ENCODE measurements around the gene SNRNP40. TPM values are rescaled to one million over a fixed set of nuclear protein-coding genes. Genes with fewer than 3 reads are reported as not detected.

SNRNP40 gene
- total RNA-seq, 1 experiment from 2014 or later = 288 TPM

GRCh38 chr1:31234123-31234708 is 62.4 kb downstream of the SNRNP40 start:
- no peaks in the 10 kb centered on the region for H3K9me3 ChIP-seq (ENCODE audit: low read length)
- no peak overlapping the region for H2AFZ ChIP-seq (ENCODE audit: low read length)
- no peak overlapping the region for H3K9ac ChIP-seq (ENCODE audit: low read length)
- TF ChIP-seq CTCF (conservative IDR thresholded peaks at IDR 0.05; ENCODE audit: low read depth, low read length) (no peak), EZH2 (IDR thresholded peaks at IDR 0.05; ENCODE audit: low read length, unreplicated experiment) (no peak), EZH2phosphoT487 (IDR thresholded peaks at IDR 0.05; ENCODE audit: borderline replicate concordance, low read length) (no peak)
- ChIA-PET CTCF (no interaction called here), POLR2A (ENCODE audit: unreplicated experiment) (no interaction called here)
- no peak overlapping the region for H3K27ac ChIP-seq (ENCODE audit: low read length)
- peaks cover 18% of the 10 kb centered on the region for H3K27me3 ChIP-seq (ENCODE audit: low read length)
- H3K79me2 ChIP-seq (ENCODE audit: low read length) = no peaks in the 10 kb centered on the region
- no peaks in the 10 kb centered on the region for H3F3A ChIP-seq (ENCODE audit: low read length, unreplicated experiment)
- H4K20me1 ChIP-seq (ENCODE audit: low read length) = no peaks in the 10 kb centered on the region
- H3K4me2 ChIP-seq (ENCODE audit: low read length) = no peak overlapping the region
- BruUV-seq (replicated peaks) = no TSS peak
- DNase-seq (no peak), ATAC-seq (no peak)
- H3K36me3 ChIP-seq (ENCODE audit: low read depth, low read length) = no peaks in the 10 kb centered on the region
- no peak overlapping the region for H3K4me3 ChIP-seq (ENCODE audit: low read length)
- intact Hi-C loops (cut with micrococcal nuclease) = no loop called here
- no peaks in the 10 kb centered on the region for H3K9me2 ChIP-seq (replicated peaks; ENCODE audit: low read length)
- 0 out of 2 replicates have a peak, but pooled peaks cover 1% of the 10 kb centered on the region for H3K4me1 ChIP-seq (ENCODE audit: insufficient read depth, low read length)

- CTCF ChIA-PET = no interaction called here
These were observed 63.9 kb downstream of the SNRNP40 start for GRCh38 chr1:31232689-31233088.

More at GRCh38 chr1:31232689-31233088, 63.9 kb downstream of the SNRNP40 start:
- no peak overlapping the region for H3K27ac ChIP-seq (ENCODE audit: low read length)
- POLR2A ChIA-PET (ENCODE audit: unreplicated experiment) = no interaction called here
- no peaks in the 10 kb centered on the region for H3K9me3 ChIP-seq (ENCODE audit: low read length)
- intact Hi-C loops (cut with micrococcal nuclease) = no loop called here
- H3K4me1 ChIP-seq (ENCODE audit: insufficient read depth, low read length) = 0 out of 2 replicates have a peak, but pooled peaks cover 6% of the 10 kb centered on the region
- 0 out of 2 replicates have a peak, but pooled peaks cover 4% of the 10 kb centered on the region for H3K27me3 ChIP-seq (ENCODE audit: low read length)
- TF ChIP-seq EZH2 (IDR thresholded peaks at IDR 0.05; ENCODE audit: low read length, unreplicated experiment) (no peak), EZH2phosphoT487 (IDR thresholded peaks at IDR 0.05; ENCODE audit: borderline replicate concordance, low read length) (no peak), CTCF (conservative IDR thresholded peaks at IDR 0.05; ENCODE audit: low read depth, low read length) (no peak)
- H3K79me2 ChIP-seq (ENCODE audit: low read length) = no peaks in the 10 kb centered on the region
- H3K9me2 ChIP-seq (replicated peaks; ENCODE audit: low read length) = no peaks in the 10 kb centered on the region
- H3K9ac ChIP-seq (ENCODE audit: low read length) = no peak overlapping the region
- DNase-seq = no peak
- H3K36me3 ChIP-seq (ENCODE audit: low read depth, low read length) = no peaks in the 10 kb centered on the region
- no peak overlapping the region for H2AFZ ChIP-seq (ENCODE audit: low read length)
- no peaks in the 10 kb centered on the region for H3F3A ChIP-seq (ENCODE audit: low read length, unreplicated experiment)
- ATAC-seq = no peak
- BruUV-seq (replicated peaks) = no TSS peak
- H3K4me2 ChIP-seq (ENCODE audit: low read length) = no peak overlapping the region
- no peaks in the 10 kb centered on the region for H4K20me1 ChIP-seq (ENCODE audit: low read length)
- no peak overlapping the region for H3K4me3 ChIP-seq (ENCODE audit: low read length)
